Endodermal cell (in vitro differentiated cells): Measurements from ENCODE around the gene COL1A1. TPM values are rescaled to one million over a fixed set of nuclear protein-coding genes. Genes with fewer than 3 reads are reported as not detected.
A peak's percentile ranks its signal among the peaks of the same experiment; 100 is the strongest.

ENCODE experiments used
- DNase-seq: peaks from one replicate; pipeline ENCODE4 v3.0.0-alpha.2; 2017
- H3K27ac ChIP-seq: 2 replicates; pipeline ENCODE4 v1.5.1; 2013; ENCODE audit warnings: mild to moderate bottlenecking, low read depth, low read length, moderate library complexity
- H3K27me3 ChIP-seq: 2 replicates; pipeline ENCODE4 v1.6.1; 2013; ENCODE audit warnings: mild to moderate bottlenecking, low read length, moderate library complexity; ENCODE audit not compliant: insufficient read depth, control insufficient read depth, poor library complexity, severe bottlenecking
- H3K36me3 ChIP-seq: 2 replicates; pipeline ENCODE4 v1.7.0; 2013; ENCODE audit warnings: mild to moderate bottlenecking, low read length, moderate library complexity; ENCODE audit not compliant: control insufficient read depth, insufficient read depth
- H3K4me1 ChIP-seq: one replicate; pipeline ENCODE4 v1.7.0; 2013; ENCODE audit warnings: low read length; ENCODE audit not compliant: control insufficient read depth, insufficient read depth
- H3K4me3 ChIP-seq: 2 replicates; pipeline ENCODE4 v1.5.1; 2013; ENCODE audit warnings: mild to moderate bottlenecking, low read length, moderate library complexity
- H3K9ac ChIP-seq: 2 replicates; pipeline ENCODE4 v1.6.1; 2013; ENCODE audit warnings: mild to moderate bottlenecking, low read length, moderate library complexity; ENCODE audit not compliant: poor library complexity, severe bottlenecking; ENCODE audit errors: extremely low read depth
- H3K9me3 ChIP-seq: 2 replicates; pipeline ENCODE4 v1.6.1; 2013; ENCODE audit warnings: mild to moderate bottlenecking, low read length, moderate library complexity; ENCODE audit not compliant: control insufficient read depth
- H3K27ac Mint-ChIP-seq: 2 replicates; pipeline ENCODE4 v1.8.0; 2020; ENCODE audit warnings: mixed read lengths
- H3K27me3 Mint-ChIP-seq: 2 replicates; pipeline ENCODE4 v1.8.0; 2021; ENCODE audit warnings: mild to moderate bottlenecking, mixed read lengths; ENCODE audit not compliant: insufficient read depth
- H3K36me3 Mint-ChIP-seq: 2 replicates; pipeline ENCODE4 v1.8.0; 2020; ENCODE audit warnings: low read depth, mixed read lengths
- H3K4me1 Mint-ChIP-seq: 2 replicates; pipeline ENCODE4 v1.8.0; 2020; ENCODE audit warnings: mixed read lengths
- H3K4me3 Mint-ChIP-seq: 2 replicates; pipeline ENCODE4 v1.8.0; 2020; ENCODE audit warnings: mild to moderate bottlenecking, moderate library complexity, mixed read lengths
- H3K9me3 Mint-ChIP-seq: 2 replicates; pipeline ENCODE4 v1.8.0; 2020; ENCODE audit warnings: mild to moderate bottlenecking, mixed read lengths
- CTCF ChIP-seq: fragments of 200-600 bp; sonication (generic); conservative IDR thresholded peaks from 2 replicates; pipeline ENCODE4 v1.5.0; 2021; ENCODE audit warnings: antibody characterized with exemption, mild to moderate bottlenecking
- WGBS, 2 experiments: methylation state at CpG; one replicate each; pipeline versions ENCODE4 v1.1.5 to v1.1.7; 2013; ENCODE audit warnings: missing lambda C conversion rate in 2 of 2, mixed read lengths in 1 of 2; ENCODE audit not compliant: insufficient coverage in 1 of 2, insufficient read length in 1 of 2; 5-methylcytosine and 5-hydroxymethylcytosine counted together
- total RNA-seq, 2 donors: library from RNA; stranded (reverse); fragmentation: NEBNext Ultra II Directional in 1 of 2; extraction: Animal tissue kit (Norgen Biotek cat#: 25700) in 1 of 2; gene quantifications; 2 replicates in 1 of 2; 3 replicates in 1 of 2; pipeline ENCODE4 v1.2.1, GENCODE V29; 2021

The COL1A1 gene
- total RNA-seq, 2 donors from 2014 or later: 62.2 to 85.6 TPM

- no peaks in the 10 kb centered on the region for H3K27me3 ChIP-seq
- no peak overlapping the region for H3K27ac ChIP-seq
- H3K9me3 ChIP-seq: no peaks in the 10 kb centered on the region
- H3K9me3 Mint-ChIP-seq: no peaks in the 10 kb centered on the region
- WGBS, 2 experiments: 90 to 92% methylated on average over 16 to 17 of the region's 17 CpGs
- H3K36me3 ChIP-seq: peaks cover 9% of the 10 kb centered on the region
- no peak overlapping the region for H3K4me3 ChIP-seq
- H3K27ac Mint-ChIP-seq: no peak overlapping the region
- no peaks in the 10 kb centered on the region for H3K4me1 Mint-ChIP-seq
- TF ChIP-seq CTCF: peak; percentile 46
- no peaks in the 10 kb centered on the region for H3K4me1 ChIP-seq
- H3K27me3 Mint-ChIP-seq: no peaks in the 10 kb centered on the region
- H3K9ac ChIP-seq: no peak overlapping the region
- no peak for DNase-seq
- H3K4me3 Mint-ChIP-seq: no peak overlapping the region
- peaks cover 22% of the 10 kb centered on the region for H3K36me3 Mint-ChIP-seq
These were observed 6.2 kb downstream of the COL1A1 start for GRCh38 chr17:50194934-50195865.

GRCh38 chr17:50194140-50194933 is 7.1 kb downstream of the COL1A1 start:
- no peak overlapping the region for H3K27ac Mint-ChIP-seq

More at GRCh38 chr17:50194140-50194933, 7.1 kb downstream of the COL1A1 start:
- Histone ChIP-seq H3K36me3 (peaks cover 9% of the 10 kb centered on the region), H3K9ac (no peak overlapping the region), H3K4me1 (no peaks in the 10 kb centered on the region), H3K27me3 (no peaks in the 10 kb centered on the region), H3K27ac (no peak overlapping the region), H3K4me3 (no peak overlapping the region), H3K9me3 (no peaks in the 10 kb centered on the region)
- Mint-ChIP-seq H3K9me3 (no peaks in the 10 kb centered on the region), H3K27me3 (no peaks in the 10 kb centered on the region), H3K4me3 (no peak overlapping the region), H3K36me3 (peaks cover 25% of the 10 kb centered on the region), H3K4me1 (no peaks in the 10 kb centered on the region)
- TF ChIP-seq CTCF: no peak
- WGBS, 2 experiments: 91 to 92% methylated on average over 12 to 25 of the region's 25 CpGs
- DNase-seq: no peak
